ENCODE results near the gene ATP23. TPM values are rescaled to one million over a fixed set of nuclear protein-coding genes. Genes with fewer than 3 reads are reported as not detected.

ATP23 gene
- total and polyA plus RNA-seq, 10 of the 15 experiments (the other 5 are each of a cell fraction or from before 2014, with no cell fraction given) = 1.6 to 28.1 (median 15.1) TPM

DNA sequence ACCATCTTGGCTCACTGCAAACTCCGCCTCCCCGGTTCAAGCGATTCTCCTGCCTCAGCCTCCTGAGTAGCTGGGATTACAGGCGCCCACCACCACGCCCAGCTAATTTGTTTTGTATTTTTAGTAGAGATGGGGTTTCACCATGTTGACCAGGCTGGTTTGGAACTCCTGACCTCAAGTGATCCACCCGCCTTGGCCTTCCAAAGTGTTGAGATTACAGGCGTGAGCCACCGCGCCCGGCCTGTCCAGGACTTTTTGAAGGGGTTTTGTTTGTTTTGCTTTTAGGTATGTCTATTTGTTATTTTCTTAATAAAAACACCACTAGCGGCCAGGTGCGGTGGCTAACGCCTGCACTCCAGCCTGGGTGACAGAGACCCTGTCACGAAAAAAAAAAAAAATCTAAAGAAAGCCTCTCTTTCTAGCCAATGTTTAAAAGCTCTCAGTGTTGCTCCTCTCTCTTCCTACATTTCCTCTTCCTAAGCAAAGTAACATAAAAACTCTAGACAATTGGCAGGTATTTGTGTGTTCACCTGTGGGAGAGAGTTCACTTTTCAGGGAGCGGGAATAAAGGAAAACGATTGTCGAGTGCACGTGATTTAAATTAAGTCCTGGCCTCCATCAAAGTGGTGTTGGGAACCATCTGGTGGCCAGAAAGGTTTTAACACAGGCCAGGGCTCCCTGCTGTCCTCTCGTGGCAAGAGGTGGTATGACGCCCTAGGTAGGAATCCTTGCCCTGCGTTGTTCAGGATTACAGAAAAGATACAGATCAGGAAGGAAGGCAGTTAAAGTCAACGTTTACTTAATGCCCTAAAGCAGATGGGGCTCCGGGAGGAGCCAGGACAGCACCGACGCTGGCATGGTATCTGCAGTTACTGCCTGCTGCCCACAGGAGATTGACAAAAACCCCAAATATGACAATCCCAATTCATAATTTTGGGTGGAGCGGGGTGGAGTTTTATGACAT is 36.2 kb upstream of the ATP23 start (continued):
- TF ChIP-seq, protein P1, sequence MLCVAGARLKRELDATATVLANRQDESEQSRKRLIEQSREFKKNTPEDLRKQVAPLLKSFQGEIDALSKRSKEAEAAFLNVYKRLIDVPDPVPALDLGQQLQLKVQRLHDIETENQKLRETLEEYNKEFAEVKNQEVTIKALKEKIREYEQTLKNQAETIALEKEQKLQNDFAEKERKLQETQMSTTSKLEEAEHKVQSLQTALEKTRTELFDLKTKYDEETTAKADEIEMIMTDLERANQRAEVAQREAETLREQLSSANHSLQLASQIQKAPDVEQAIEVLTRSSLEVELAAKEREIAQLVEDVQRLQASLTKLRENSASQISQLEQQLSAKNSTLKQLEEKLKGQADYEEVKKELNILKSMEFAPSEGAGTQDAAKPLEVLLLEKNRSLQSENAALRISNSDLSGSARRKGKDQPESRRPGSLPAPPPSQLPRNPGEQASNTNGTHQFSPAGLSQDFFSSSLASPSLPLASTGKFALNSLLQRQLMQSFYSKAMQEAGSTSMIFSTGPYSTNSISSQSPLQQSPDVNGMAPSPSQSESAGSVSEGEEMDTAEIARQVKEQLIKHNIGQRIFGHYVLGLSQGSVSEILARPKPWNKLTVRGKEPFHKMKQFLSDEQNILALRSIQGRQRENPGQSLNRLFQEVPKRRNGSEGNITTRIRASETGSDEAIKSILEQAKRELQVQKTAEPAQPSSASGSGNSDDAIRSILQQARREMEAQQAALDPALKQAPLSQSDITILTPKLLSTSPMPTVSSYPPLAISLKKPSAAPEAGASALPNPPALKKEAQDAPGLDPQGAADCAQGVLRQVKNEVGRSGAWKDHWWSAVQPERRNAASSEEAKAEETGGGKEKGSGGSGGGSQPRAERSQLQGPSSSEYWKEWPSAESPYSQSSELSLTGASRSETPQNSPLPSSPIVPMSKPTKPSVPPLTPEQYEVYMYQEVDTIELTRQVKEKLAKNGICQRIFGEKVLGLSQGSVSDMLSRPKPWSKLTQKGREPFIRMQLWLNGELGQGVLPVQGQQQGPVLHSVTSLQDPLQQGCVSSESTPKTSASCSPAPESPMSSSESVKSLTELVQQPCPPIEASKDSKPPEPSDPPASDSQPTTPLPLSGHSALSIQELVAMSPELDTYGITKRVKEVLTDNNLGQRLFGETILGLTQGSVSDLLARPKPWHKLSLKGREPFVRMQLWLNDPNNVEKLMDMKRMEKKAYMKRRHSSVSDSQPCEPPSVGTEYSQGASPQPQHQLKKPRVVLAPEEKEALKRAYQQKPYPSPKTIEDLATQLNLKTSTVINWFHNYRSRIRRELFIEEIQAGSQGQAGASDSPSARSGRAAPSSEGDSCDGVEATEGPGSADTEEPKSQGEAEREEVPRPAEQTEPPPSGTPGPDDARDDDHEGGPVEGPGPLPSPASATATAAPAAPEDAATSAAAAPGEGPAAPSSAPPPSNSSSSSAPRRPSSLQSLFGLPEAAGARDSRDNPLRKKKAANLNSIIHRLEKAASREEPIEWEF (IDR thresholded peaks at IDR 0.05; ENCODE audit: insufficient replicate concordance, low read depth, low read length) = no peak
- TF ChIP-seq STAT3 (IDR thresholded peaks at IDR 0.05; ENCODE audit: low read depth, low read length) (no peak), YBX1 (IDR thresholded peaks at IDR 0.05) (no peak)
